OCI-LY3 (cell line): Measurements from ENCODE around the gene DDX27.

Experiments used
- H2AFZ ChIP-seq: fragments of 200-600, 300-600 bp; shearing (Covaris generic); 2 replicates; pipeline ENCODE4 v1.6.0; 2014; ENCODE audit warnings: antibody characterized with exemption, low read depth, low read length
- H3K27ac ChIP-seq: fragments of 200-600, 300-600 bp; sonication (generic); 2 replicates; pipeline ENCODE4 v1.5.1; 2014; ENCODE audit warnings: mild to moderate bottlenecking, low read length, moderate library complexity, mixed read lengths
- H3K27me3 ChIP-seq: fragments of 200-600, 300-600 bp; sonication (generic); 2 replicates; pipeline ENCODE4 v1.6.1; 2014; ENCODE audit warnings: low read depth, low read length, mixed read lengths
- H3K36me3 ChIP-seq: fragments of 200-600, 300-600 bp; sonication (generic); replicated peaks from 2 replicates; pipeline ENCODE3; 2014; ENCODE audit warnings: low read depth, low read length, mixed read lengths
- H3K4me1 ChIP-seq: fragments of 300-600, 200-600 bp; sonication (generic); 2 replicates; pipeline ENCODE4 v1.6.1; 2014; ENCODE audit warnings: low read length, mixed read lengths
- H3K4me2 ChIP-seq: fragments of 200-600, 300-600 bp; sonication (generic); 2 replicates; pipeline ENCODE4 v1.6.1; 2014; ENCODE audit warnings: low read length, mixed read lengths
- H3K4me3 ChIP-seq: fragments of 300-600, 200-600 bp; sonication (generic); 2 replicates; pipeline ENCODE4 v1.5.1; 2014; ENCODE audit warnings: antibody characterized with exemption, mild to moderate bottlenecking, low read length, moderate library complexity
- H3K79me2 ChIP-seq: fragments of 300-600, 200-600 bp; shearing (Covaris generic); 2 replicates; pipeline ENCODE4 v1.6.1; 2014; ENCODE audit warnings: mild to moderate bottlenecking, low read length, mixed read lengths
- H3K9ac ChIP-seq: fragments of 300-600, 200-600 bp; shearing (Covaris generic); 2 replicates; pipeline ENCODE4 v1.6.0; 2014; ENCODE audit warnings: mild to moderate bottlenecking, low read length, moderate library complexity
- H3K9me3 ChIP-seq: fragments of 200-600, 300-600 bp; shearing (Covaris generic); 2 replicates; pipeline ENCODE4 v1.6.1; 2014; ENCODE audit warnings: low read length, mixed read lengths; ENCODE audit not compliant: insufficient read depth
- H4K20me1 ChIP-seq: fragments of 200-600, 300-600 bp; sonication (generic); 2 replicates; pipeline ENCODE4 v1.6.1; 2016; ENCODE audit warnings: low read length, mixed read lengths; ENCODE audit not compliant: insufficient read depth
- EZH2phosphoT487 ChIP-seq: fragments of 200-600 bp; shearing (Covaris generic); IDR thresholded peaks from 2 replicates; pipeline ENCODE4 v1.6.1; 2018; ENCODE audit warnings: antibody characterized with exemption, mixed run types, low read depth
- TF ChIP-seq, protein P1 (sequence below): fragments of 200-600, 300-600 bp; sonication (generic); IDR thresholded peaks from 2 replicates; pipeline ENCODE4 v1.5.1; 2014; ENCODE audit warnings: antibody characterized with exemption, low read length, low read depth

DDX27 gene

GRCh38 chr20:49248301-49248700 is 29.1 kb downstream of the DDX27 start:
- no peaks in the 10 kb centered on the region for H3K4me1 ChIP-seq
- no peak overlapping the region for H3K27ac ChIP-seq
- H3K27me3 ChIP-seq, result no peaks in the 10 kb centered on the region
- no peak overlapping the region for H2AFZ ChIP-seq
- TF ChIP-seq, protein P1, sequence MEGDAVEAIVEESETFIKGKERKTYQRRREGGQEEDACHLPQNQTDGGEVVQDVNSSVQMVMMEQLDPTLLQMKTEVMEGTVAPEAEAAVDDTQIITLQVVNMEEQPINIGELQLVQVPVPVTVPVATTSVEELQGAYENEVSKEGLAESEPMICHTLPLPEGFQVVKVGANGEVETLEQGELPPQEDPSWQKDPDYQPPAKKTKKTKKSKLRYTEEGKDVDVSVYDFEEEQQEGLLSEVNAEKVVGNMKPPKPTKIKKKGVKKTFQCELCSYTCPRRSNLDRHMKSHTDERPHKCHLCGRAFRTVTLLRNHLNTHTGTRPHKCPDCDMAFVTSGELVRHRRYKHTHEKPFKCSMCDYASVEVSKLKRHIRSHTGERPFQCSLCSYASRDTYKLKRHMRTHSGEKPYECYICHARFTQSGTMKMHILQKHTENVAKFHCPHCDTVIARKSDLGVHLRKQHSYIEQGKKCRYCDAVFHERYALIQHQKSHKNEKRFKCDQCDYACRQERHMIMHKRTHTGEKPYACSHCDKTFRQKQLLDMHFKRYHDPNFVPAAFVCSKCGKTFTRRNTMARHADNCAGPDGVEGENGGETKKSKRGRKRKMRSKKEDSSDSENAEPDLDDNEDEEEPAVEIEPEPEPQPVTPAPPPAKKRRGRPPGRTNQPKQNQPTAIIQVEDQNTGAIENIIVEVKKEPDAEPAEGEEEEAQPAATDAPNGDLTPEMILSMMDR, result no peak
- TF ChIP-seq EZH2phosphoT487, result no peak
- H3K4me2 ChIP-seq, result no peak overlapping the region
- H3K9me3 ChIP-seq, result no peaks in the 10 kb centered on the region
- H4K20me1 ChIP-seq, result no peaks in the 10 kb centered on the region; the same call in 1 of the 2 replicates
- H3K4me3 ChIP-seq, result no peak overlapping the region
- H3K36me3 ChIP-seq, result peaks cover 67% of the 10 kb centered on the region
- no peak overlapping the region for H3K9ac ChIP-seq
- no peaks in the 10 kb centered on the region for H3K79me2 ChIP-seq

DNA sequence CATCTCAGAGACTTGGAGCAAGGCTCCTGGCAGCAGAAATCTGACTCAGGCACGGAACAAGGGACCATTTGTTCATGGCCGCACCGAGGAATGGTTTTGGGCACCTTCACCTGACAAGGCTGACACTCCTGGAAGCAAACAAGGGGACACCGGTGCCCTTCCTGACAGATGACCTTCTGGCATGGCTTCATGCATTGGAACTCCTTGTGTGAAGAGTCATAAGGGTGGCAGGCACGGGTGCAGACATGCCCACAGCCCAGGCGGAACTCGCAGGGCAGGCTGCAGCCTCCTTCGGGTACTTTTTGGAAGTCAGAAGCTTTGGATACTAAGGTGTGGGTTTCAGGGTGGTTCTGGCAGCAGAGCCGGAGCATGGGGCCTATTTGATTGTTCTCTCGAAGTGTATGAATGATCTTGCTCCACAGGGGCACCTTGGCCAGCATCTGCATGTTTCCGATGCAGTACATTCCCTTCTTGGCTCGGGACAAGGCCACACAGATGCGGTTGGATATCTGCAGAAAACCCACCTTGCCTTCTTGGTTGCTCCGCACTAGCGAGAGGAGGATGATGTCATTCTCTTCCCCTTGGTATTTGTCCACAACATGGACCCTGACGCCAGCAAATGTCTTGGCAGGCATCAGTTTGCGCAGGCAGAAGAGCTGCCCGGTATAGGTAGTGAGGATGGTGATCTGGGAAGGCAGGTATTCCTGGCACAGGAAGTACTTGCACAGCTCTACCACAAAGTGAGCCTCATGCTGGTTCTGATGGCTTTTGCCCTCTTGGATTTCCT is 29.9 kb downstream of the DDX27 start:
- no peak overlapping the region for H3K4me3 ChIP-seq
- H3K9me3 ChIP-seq, result no peaks in the 10 kb centered on the region
- H3K27me3 ChIP-seq, result no peaks in the 10 kb centered on the region
- H3K4me2 ChIP-seq, result no peak overlapping the region
- no peak overlapping the region for H2AFZ ChIP-seq
- no peaks in the 10 kb centered on the region for H3K79me2 ChIP-seq
- no peak overlapping the region for H3K9ac ChIP-seq
- TF ChIP-seq, protein P1, result no peak
- TF ChIP-seq EZH2phosphoT487, result no peak
- H4K20me1 ChIP-seq, result no peaks in the 10 kb centered on the region; the same call in 1 of the 2 replicates
- no peak overlapping the region for H3K27ac ChIP-seq
- no peaks in the 10 kb centered on the region for H3K4me1 ChIP-seq
- peaks cover 65% of the 10 kb centered on the region for H3K36me3 ChIP-seq

DNA sequence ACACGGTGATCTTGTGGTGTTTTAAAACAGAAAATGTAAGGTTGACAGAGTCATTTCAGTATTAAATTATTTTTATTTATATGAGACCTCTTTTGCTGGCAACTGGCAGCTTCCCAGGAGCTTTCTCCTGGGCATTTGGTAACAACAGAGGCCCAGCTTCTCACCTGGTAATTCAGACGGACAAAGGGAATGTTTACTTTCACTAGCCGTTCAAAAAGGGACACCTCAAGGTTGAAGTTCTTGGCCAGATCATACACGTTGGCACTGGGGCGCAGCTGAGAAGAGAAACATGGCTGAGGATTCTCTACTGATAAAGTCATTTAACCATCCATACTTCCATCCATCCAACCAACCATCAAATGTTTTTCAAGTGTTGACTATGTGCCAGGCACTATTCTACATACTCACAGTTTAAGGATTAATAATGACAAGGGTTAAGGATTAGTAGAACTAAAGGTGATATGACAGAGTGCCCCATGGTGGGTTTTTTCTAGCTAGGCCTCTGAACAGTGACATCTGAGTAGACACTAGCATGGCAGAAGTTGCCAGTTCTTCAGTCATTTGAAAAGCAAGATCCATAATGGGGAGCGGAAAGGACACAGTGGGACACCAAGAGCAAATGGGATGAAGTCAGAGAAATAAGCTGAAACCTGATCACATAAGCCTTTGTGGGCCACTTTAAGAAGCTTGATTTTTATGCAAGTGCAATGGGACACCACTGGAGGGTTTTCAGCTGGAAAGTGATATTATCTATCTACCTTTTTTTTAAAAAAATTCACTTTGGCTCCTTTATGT is 33.5 kb downstream of the DDX27 start:
- H3K4me3 ChIP-seq, result no peak overlapping the region
- no peaks in the 10 kb centered on the region for H3K9me3 ChIP-seq
- no peak overlapping the region for H3K27ac ChIP-seq
- no peak overlapping the region for H2AFZ ChIP-seq
- peaks cover 74% of the 10 kb centered on the region for H3K36me3 ChIP-seq
- no peak overlapping the region for H3K9ac ChIP-seq
- H4K20me1 ChIP-seq, result no peaks in the 10 kb centered on the region
- no peak overlapping the region for H3K4me2 ChIP-seq
- TF ChIP-seq, protein P1, result no peak
- TF ChIP-seq EZH2phosphoT487, result no peak
- no peaks in the 10 kb centered on the region for H3K27me3 ChIP-seq
- no peaks in the 10 kb centered on the region for H3K4me1 ChIP-seq
- no peaks in the 10 kb centered on the region for H3K79me2 ChIP-seq

DNA sequence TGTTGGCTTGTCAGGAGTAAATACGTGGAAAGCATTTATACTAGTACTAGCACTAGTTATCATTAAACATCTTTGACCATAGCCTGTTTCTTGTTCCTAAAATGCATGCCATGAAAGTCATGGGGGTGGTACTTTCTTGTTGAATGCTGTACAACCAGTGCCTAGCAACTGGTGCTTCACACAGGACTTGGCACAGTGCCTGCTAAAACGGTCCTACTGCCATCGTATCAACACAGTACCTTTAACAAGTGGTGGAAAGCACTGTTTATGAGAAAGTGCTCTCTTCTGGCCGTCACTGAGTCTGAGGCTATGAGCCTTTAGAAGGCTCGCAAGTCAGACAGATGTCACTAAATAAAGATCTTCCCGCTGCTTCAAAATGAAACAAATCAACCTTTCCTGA is 37.0 kb downstream of the DDX27 start:
- Histone ChIP-seq H3K36me3 (peaks cover 74% of the 10 kb centered on the region), H2AFZ (no peak overlapping the region), H4K20me1 (0 out of 2 replicates have a peak, but pooled peaks cover 4% of the 10 kb centered on the region), H3K4me1 (no peaks in the 10 kb centered on the region), H3K4me2 (no peak overlapping the region), H3K9ac (no peak overlapping the region), H3K27me3 (no peaks in the 10 kb centered on the region), H3K79me2 (peaks cover 4% of the 10 kb centered on the region), H3K27ac (no peak overlapping the region), H3K4me3 (no peak overlapping the region), H3K9me3 (no peaks in the 10 kb centered on the region)
- TF ChIP-seq, protein P1, result no peak
- TF ChIP-seq EZH2phosphoT487, result no peak
